Neural progenitor cell (in vitro differentiated cells): Measurements from ENCODE around the gene SPAG9. TPM values are rescaled to one million over a fixed set of nuclear protein-coding genes. Genes with fewer than 3 reads are reported as not detected.
"Not testable (repeated sequence)": the region's sequence is repeated elsewhere in the genome, so short reads cannot be mapped to it uniquely, and the experiment has no call there.

Source experiments
- DNase-seq: peaks from one replicate; pipeline ENCODE4 v3.0.0-alpha.2; 2016; ENCODE audit warnings: low spot score
- H2AFZ ChIP-seq: fragments of 200-600 bp; sonication (generic); replicated peaks from 2 replicates; pipeline ENCODE4 v1.6.1; 2016; ENCODE audit warnings: antibody characterized with exemption
- H3F3A ChIP-seq: fragments of 200-600 bp; sonication (generic); 2 replicates; pipeline ENCODE4 v1.6.1; 2016; ENCODE audit warnings: antibody characterized with exemption, low read depth
- H3K27ac ChIP-seq: fragments of 200-600 bp; sonication (generic); 2 replicates; pipeline ENCODE4 v1.5.1; 2016; ENCODE audit warnings: mild to moderate bottlenecking
- H3K27me3 ChIP-seq: fragments of 200-600 bp; sonication (generic); 2 replicates; pipeline ENCODE4 v1.6.1; 2016; ENCODE audit warnings: mild to moderate bottlenecking, moderate library complexity
- H3K36me3 ChIP-seq: fragments of 200-600 bp; sonication (generic); 2 replicates; pipeline ENCODE4 v1.5.1; 2016
- H3K4me1 ChIP-seq: fragments of 200-600 bp; sonication (generic); 2 replicates; pipeline ENCODE4 v1.6.1; 2016; ENCODE audit warnings: mixed run types
- H3K4me2 ChIP-seq: fragments of 200-600 bp; sonication (generic); 2 replicates; pipeline ENCODE4 v1.6.1; 2016
- H3K4me3 ChIP-seq: fragments of 200-600 bp; sonication (generic); 2 replicates; pipeline ENCODE4 v1.5.1; 2016
- H3K79me2 ChIP-seq: fragments of 200-600 bp; sonication (generic); 2 replicates; pipeline ENCODE4 v1.6.1; 2016; ENCODE audit warnings: low read depth
- H3K9ac ChIP-seq: fragments of 200-600 bp; sonication (generic); 2 replicates; pipeline ENCODE4 v1.6.1; 2016
- H3K9me3 ChIP-seq: fragments of 200-600 bp; sonication (generic); 2 replicates; pipeline ENCODE4 v1.5.1; 2016; ENCODE audit warnings: low read depth
- H4K20me1 ChIP-seq: fragments of 200-600 bp; sonication (generic); 2 replicates; pipeline ENCODE4 v1.6.1; 2016; ENCODE audit warnings: low read depth
- H3K27ac Mint-ChIP-seq: 3 replicates; pipeline ENCODE4 v1.8.0; 2021; ENCODE audit warnings: mixed read lengths
- H3K27me3 Mint-ChIP-seq: 2 replicates; pipeline ENCODE4 v1.8.0; 2022; ENCODE audit warnings: low read depth, mild to moderate bottlenecking, inconsistent platforms, moderate library complexity, mixed read lengths; ENCODE audit not compliant: insufficient read depth
- H3K36me3 Mint-ChIP-seq: 3 replicates; pipeline ENCODE4 v1.8.0; 2021; ENCODE audit warnings: mixed read lengths
- H3K4me1 Mint-ChIP-seq: 3 replicates; pipeline ENCODE4 v1.8.0; 2021; ENCODE audit warnings: mixed read lengths
- H3K4me3 Mint-ChIP-seq: 3 replicates; pipeline ENCODE4 v1.8.0; 2021; ENCODE audit warnings: mild to moderate bottlenecking, moderate library complexity, mixed read lengths
- H3K9me3 Mint-ChIP-seq: 3 replicates; pipeline ENCODE4 v1.8.0; 2020; ENCODE audit warnings: mixed read lengths
- EZH2 ChIP-seq: fragments of 200-600 bp; sonication (generic); IDR thresholded peaks from 2 replicates; pipeline ENCODE4 v1.6.1; 2017; ENCODE audit warnings: antibody characterized with exemption, mild to moderate bottlenecking, moderate library complexity
- EZH2phosphoT487 ChIP-seq: fragments of 200-600 bp; sonication (generic); IDR thresholded peaks from 2 replicates; pipeline ENCODE4 v1.6.1; 2017; ENCODE audit warnings: antibody characterized with exemption
- total RNA-seq: library from RNA; depleted of rRNA; stranded (reverse); fragments of >200 nt; gene quantifications from 2 replicates; pipeline ENCODE4 v1.2.3, GENCODE V29; 2015; ENCODE audit warnings: low replicate concordance
- TF ChIP-seq, protein P1 (sequence below): fragments of 200-600 bp; sonication (generic); IDR thresholded peaks from 2 replicates; pipeline ENCODE4 v1.5.1; 2017; ENCODE audit warnings: antibody characterized with exemption, mild to moderate bottlenecking

Gene SPAG9
- total RNA-seq, 1 donor from 2014 or later: 99.5 TPM

DNA sequence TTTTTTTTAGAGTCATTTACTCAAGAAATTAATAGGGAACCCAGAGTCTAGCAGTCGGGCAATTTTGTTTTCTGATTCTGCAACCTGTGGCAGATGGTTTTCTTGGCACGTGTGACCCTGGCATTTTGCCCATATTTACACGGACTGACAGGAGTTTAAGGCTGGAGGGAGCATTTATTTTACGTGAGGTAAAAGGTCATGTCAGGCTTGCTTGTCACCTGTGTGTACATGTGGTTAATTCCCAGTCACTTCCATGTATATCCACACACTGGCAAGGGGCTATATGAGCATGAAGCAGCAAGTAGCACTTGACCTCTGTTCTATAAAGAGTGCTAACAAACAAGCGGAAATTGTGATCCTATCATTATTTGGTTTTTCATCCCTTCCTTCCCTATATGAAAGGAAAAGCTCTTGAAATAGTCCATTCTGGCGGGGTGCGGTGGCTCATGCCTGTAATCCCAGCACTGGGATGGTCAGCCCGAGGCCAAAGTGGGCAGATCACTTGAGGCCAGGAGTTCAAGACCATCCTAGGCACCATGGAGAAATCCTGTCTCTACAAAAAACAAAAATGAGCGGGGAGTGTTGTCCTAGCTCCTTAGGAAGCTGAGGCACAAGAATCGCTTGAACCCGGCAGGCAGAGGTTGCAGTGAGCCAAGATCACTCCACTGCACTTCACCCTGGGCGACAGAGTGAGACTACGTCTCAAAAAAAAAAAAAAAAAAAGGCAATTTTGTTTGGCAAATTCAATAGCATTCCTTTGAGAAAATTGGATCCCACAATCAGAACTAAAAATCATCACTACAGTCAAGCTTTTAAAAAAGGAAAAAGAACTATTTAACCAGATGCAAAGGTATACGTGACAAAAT lies 2.1 kb downstream of the SPAG9 start:
- Histone ChIP-seq H3F3A (peaks cover 20% of the 10 kb centered on the region), H3K9me3 (no peaks in the 10 kb centered on the region), H3K27ac (no peak overlapping the region), H3K27me3 (no peaks in the 10 kb centered on the region), H3K4me1 (peaks cover 5% of the 10 kb centered on the region), H4K20me1 (peaks cover 42% of the 10 kb centered on the region), H3K9ac (no peak overlapping the region), H3K79me2 (peaks cover 65% of the 10 kb centered on the region), H3K4me3 (peak overlapping the region; percentile 100), H2AFZ (no peak overlapping the region), H3K36me3 (no peaks in the 10 kb centered on the region), H3K4me2 (peak overlapping the region; percentile 88)
- Mint-ChIP-seq H3K9me3 (no peaks in the 10 kb centered on the region), H3K4me1 (peaks cover 33% of the 10 kb centered on the region), H3K36me3 (no peaks in the 10 kb centered on the region), H3K4me3 (peak overlapping the region; percentile 95), H3K27me3 (peaks cover 6% of the 10 kb centered on the region), H3K27ac (no peak overlapping the region)
- TF ChIP-seq, protein P1, sequence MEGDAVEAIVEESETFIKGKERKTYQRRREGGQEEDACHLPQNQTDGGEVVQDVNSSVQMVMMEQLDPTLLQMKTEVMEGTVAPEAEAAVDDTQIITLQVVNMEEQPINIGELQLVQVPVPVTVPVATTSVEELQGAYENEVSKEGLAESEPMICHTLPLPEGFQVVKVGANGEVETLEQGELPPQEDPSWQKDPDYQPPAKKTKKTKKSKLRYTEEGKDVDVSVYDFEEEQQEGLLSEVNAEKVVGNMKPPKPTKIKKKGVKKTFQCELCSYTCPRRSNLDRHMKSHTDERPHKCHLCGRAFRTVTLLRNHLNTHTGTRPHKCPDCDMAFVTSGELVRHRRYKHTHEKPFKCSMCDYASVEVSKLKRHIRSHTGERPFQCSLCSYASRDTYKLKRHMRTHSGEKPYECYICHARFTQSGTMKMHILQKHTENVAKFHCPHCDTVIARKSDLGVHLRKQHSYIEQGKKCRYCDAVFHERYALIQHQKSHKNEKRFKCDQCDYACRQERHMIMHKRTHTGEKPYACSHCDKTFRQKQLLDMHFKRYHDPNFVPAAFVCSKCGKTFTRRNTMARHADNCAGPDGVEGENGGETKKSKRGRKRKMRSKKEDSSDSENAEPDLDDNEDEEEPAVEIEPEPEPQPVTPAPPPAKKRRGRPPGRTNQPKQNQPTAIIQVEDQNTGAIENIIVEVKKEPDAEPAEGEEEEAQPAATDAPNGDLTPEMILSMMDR: no peak
- TF ChIP-seq EZH2: no peak
- no peak for TF ChIP-seq EZH2phosphoT487
- no peak for DNase-seq

GRCh38 chr17:51115179-51115578 lies 5.5 kb downstream of the SPAG9 start:
- Mint-ChIP-seq H3K4me3 (no peak overlapping the region), H3K9me3 (no peaks in the 10 kb centered on the region), H3K4me1 (peaks cover 18% of the 10 kb centered on the region), H3K27me3 (peaks cover 2% of the 10 kb centered on the region), H3K36me3 (peaks cover 3% of the 10 kb centered on the region), H3K27ac (no peak overlapping the region)
- no peak overlapping the region for H2AFZ ChIP-seq
- peaks cover 5% of the 10 kb centered on the region for H3K4me1 ChIP-seq
- H3K9me3 ChIP-seq: no peaks in the 10 kb centered on the region
- H3F3A ChIP-seq: peaks cover 8% of the 10 kb centered on the region
- H3K27ac ChIP-seq: no peak overlapping the region
- H4K20me1 ChIP-seq: peaks cover 46% of the 10 kb centered on the region
- no peaks in the 10 kb centered on the region for H3K36me3 ChIP-seq
- no peak overlapping the region for H3K4me2 ChIP-seq
- H3K4me3 ChIP-seq: no peak overlapping the region
- no peak overlapping the region for H3K9ac ChIP-seq
- peaks cover 96% of the 10 kb centered on the region for H3K79me2 ChIP-seq
- TF ChIP-seq EZH2phosphoT487 (no peak), EZH2 (no peak)
- TF ChIP-seq, protein P1: no peak
- H3K27me3 ChIP-seq: no peaks in the 10 kb centered on the region
- DNase-seq: no peak

DNA sequence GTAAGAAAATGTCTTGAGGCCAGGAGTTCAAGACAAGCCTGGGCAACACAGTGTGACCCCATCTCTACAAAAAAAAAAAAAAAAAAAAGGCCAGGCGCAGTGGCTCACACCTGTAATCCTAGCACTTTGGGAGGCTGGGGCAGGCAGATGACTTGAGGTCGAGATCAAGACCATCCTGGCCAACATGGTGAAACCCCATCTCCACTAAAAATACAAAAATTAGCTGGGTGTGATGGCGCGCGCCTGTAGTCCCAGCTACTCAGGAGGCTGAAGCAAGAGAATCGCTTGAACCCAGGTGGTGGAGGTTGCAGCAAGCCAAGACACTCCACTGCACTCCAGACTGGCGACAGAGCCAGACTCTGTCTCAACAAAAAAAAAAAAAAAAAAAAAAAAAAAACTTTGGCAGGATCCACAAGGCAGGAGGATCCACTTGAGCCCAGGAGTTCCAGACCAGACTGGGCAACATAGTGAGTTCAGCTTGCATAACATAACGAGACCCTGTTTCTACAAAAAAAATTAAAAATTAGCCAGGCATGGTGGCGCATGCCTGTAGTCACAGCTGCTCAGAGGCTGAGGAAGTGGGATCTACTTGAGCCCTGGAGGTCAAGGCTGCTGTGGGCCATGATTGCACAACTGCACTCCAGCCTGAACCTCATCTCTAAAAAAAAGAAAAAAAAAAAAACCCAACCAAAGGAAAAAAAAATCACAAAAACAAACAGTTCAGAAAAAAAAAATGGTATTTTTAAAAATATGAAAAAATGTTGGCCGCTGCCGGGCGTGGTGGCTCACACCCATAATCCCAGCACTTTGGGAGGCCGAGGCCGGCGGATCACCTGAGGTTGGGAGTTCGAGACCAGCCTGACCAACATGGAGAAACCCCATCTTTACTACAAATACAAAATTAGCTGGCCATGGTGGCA lies 8.1 kb downstream of the SPAG9 start:
- H4K20me1 ChIP-seq: peaks cover 20% of the 10 kb centered on the region

More for the DNA sequence above, 8.1 kb downstream of the SPAG9 start:
- not testable (repeated sequence) for H2AFZ ChIP-seq, H3K9me3 Mint-ChIP-seq, H3K9ac ChIP-seq, H3K4me1 ChIP-seq, DNase-seq, H3K27ac Mint-ChIP-seq, H3K27ac ChIP-seq, H3F3A ChIP-seq, H3K4me3 Mint-ChIP-seq, H3K4me3 ChIP-seq, H3K27me3 Mint-ChIP-seq, H3K4me1 Mint-ChIP-seq, H3K36me3 Mint-ChIP-seq, H3K36me3 ChIP-seq, H3K9me3 ChIP-seq, H3K27me3 ChIP-seq, H3K4me2 ChIP-seq
- peaks cover 95% of the 10 kb centered on the region for H3K79me2 ChIP-seq
